Heart left ventricle (tissue), 16 donors: Measurements from ENCODE around the gene ATL2. TPM values are rescaled to one million over a fixed set of nuclear protein-coding genes. Genes with fewer than 3 reads are reported as not detected.

Source experiments
- ATAC-seq, 4 donors: fragments of 200-7000 bp; cut with Tn5 transposase; one replicate each; pipeline ENCODE4 v1.9.1; 2020 to 2022; ENCODE audit warnings: moderate library complexity in 4 of 4, mild to moderate bottlenecking in 3 of 4, moderate number of reproducible peaks in 1 of 4
- DNase-seq, 5 donors: peaks; one replicate each; pipeline ENCODE4 v3.0.0-alpha.2; 2020
- H3K27ac ChIP-seq, 12 donors: fragments of 200-600 bp; sonication (generic) in 4 of 12; one replicate each; pipeline versions ENCODE4 v1.5.0 to v1.8.0; 2016 to 2022; ENCODE audit warnings: mild to moderate bottlenecking in 2 of 12
- H3K27me3 ChIP-seq, 9 donors: fragments of 200-600 bp; sonication (generic) in 2 of 9; one replicate each; pipeline versions ENCODE4 v1.5.1 to v1.8.0; 2016 to 2022; ENCODE audit warnings: mild to moderate bottlenecking in 3 of 9
- H3K36me3 ChIP-seq, 9 donors: fragments of 200-600 bp; sonication (generic) in 2 of 9; one replicate each; pipeline versions ENCODE4 v1.5.0 to v1.8.0; 2018 to 2022; ENCODE audit warnings: mild to moderate bottlenecking in 2 of 9
- H3K4me1 ChIP-seq, 12 donors: fragments of 200-600 bp; sonication (generic) in 4 of 12; one replicate each; pipeline versions ENCODE4 v1.5.0 to v1.8.0; 2016 to 2022; ENCODE audit warnings: mild to moderate bottlenecking in 3 of 12
- H3K4me3 ChIP-seq, 12 donors: fragments of 200-600 bp; sonication (generic) in 4 of 12; one replicate each; pipeline versions ENCODE4 v1.5.0 to v1.8.0; 2017 to 2022; ENCODE audit warnings: mild to moderate bottlenecking in 9 of 12, moderate library complexity in 4 of 12
- H3K9me3 ChIP-seq, 12 donors: fragments of 200-600 bp; sonication (generic) in 4 of 12; one replicate each; pipeline versions ENCODE4 v1.5.0 to v1.8.0; 2016 to 2022; ENCODE audit warnings: mild to moderate bottlenecking in 1 of 12
- CTCF ChIP-seq, 12 donors: fragments of 200-600 bp; sonication (generic) in 4 of 12; IDR thresholded peaks; one replicate each; pipeline versions ENCODE4 v1.5.0 to v1.8.0; 2018 to 2022; ENCODE audit warnings: antibody characterized with exemption in 12 of 12, mild to moderate bottlenecking in 5 of 12
- POLR2A ChIP-seq, 2 donors: fragments of 450-650 bp; IDR thresholded peaks; one replicate each; pipeline ENCODE4 v1.6.1; 2017; ENCODE audit warnings: antibody characterized with exemption in 2 of 2, mild to moderate bottlenecking in 2 of 2, moderate library complexity in 2 of 2
- WGBS, 4 donors: extraction: QIAGEN DNeasy Blood & Tissue Kit in 2 of 4; methylation state at CpG; one replicate each; pipeline versions ENCODE4 v1.1.5 to v1.1.7; 2013 to 2018; 5-methylcytosine and 5-hydroxymethylcytosine counted together
- intact Hi-C, 10 donors: fragments of 100-400 bp; cut with DNase I; formaldehyde crosslinking; loops; one replicate each; pipeline versions ENCODE4 v1.11.1 to v1.14.2; 2022
- polyA plus RNA-seq, 2 donors: library from polyadenylated mRNA; stranded (reverse); fragments of 200-250 nt; gene quantifications; one replicate each; pipeline ENCODE4 v1.2.3, GENCODE V29; 2013
- total RNA-seq, 9 donors: library from RNA; depleted of rRNA in 2 of 9; stranded (reverse); fragments of >200 nt in 2 of 9; fragmentation: NEBNext Ultra II Directional in 3 of 9; extraction: Animal tissue kit (Norgen Biotek cat#: 25700) in 3 of 9; gene quantifications; one replicate each; pipeline versions ENCODE4 v1.1.0 to v1.2.4, GENCODE V29; 2016 to 2023
- donor health status: ischemic (EF 13 %, LVEDD 7.1; RV severe dilation, severe dysfunction).
- donor health status: healthy with polysubstance abuse.
- donor health status: DM: no; HTN: yes; CAD: no.
- donor health status: DM: no; HTN: no; CAD: no.
- donor health status: ischemic (EF 25% LVEDD 6.9; RV normal size, moderate dysfunction).
- donor health status: ischemic (EF 25% LVEDD 5.7; RV mildly dilated, moderate dysfunction).
- donor health status: healthy.
- donor health status: DM: yes; HTN: yes; CAD: no.
- donor health status: ischemic (EF 35%, LVEDD 5.7; RV mildly dilated, moderate dysfunction).
- donor health status: nonischemic (EF 11% LVEDD 7.7; RV severe dilation, severe dysfunction).
- donor health status: DM: yes; HTN: yes; CAD: no.
- donor health status: PGD.
- donor health status: ischemic (EF 29% LVEDD 5.4; RV normal size, mild dysfunction).
- donor health status: nonischemic (EF 23%, LVEDD 6.1; RV moderate dilation, normal function).

The ATL2 gene
- total and polyA plus RNA-seq, 11 donors, result 8.7 to 41.9 (median 30.4) TPM

GRCh38 chr2:38244301-38244700 lies 132.8 kb downstream of the ATL2 start:
- Histone ChIP-seq H3K27me3 (peaks cover 0 to under 1% (median 0%) of the 10 kb centered on the region in 9 donors), H3K4me1 (no peaks in the 10 kb centered on the region), H3K36me3 (no peaks in the 10 kb centered on the region), H3K4me3 (no peak overlapping the region), H3K9me3 (no peaks in the 10 kb centered on the region), H3K27ac (no peak overlapping the region)
- WGBS, 4 donors, result 83 to 90% (median 88%) methylated on average over 8 of the region's 8 CpGs
- ATAC-seq (no peak), DNase-seq (peak in 1 of 5 donors; percentile 25)
- TF ChIP-seq CTCF (IDR thresholded peaks at IDR 0.05) (no peak), POLR2A (IDR thresholded peaks at IDR 0.05) (no peak)
- intact Hi-C loops, result no loop called here

Other genes starting within 250 kb of the ATL2 start
- 10 to 100 TPM; 12.1 to 33.2 (median 23.5) TPM for gene HNRNPLL, start 225.7 kb upstream of the ATL2 start, total RNA-seq
- gene HNRNPLL, start 225.7 kb upstream of the ATL2 start, polyA plus RNA-seq, result 10 to 100 TPM in 1 of 2 donors, 1 to 10 TPM in 1; 6.9 to 22.8 TPM